Right forelimb (tissue), 1 donor: ENCODE data around the gene GSTM4.
"Not testable (repeated sequence)": the region's sequence is repeated elsewhere in the genome, so short reads cannot be mapped to it uniquely, and the experiment has no call there.

ENCODE experiments used
- DNase-seq: peaks from one replicate; pipeline ENCODE4 v3.0.0-alpha.2; 2018

The GSTM4 gene

GRCh38 chr1:109669246-109669948 lies 13.5 kb downstream of the GSTM4 start:
- no peak for DNase-seq

DNA sequence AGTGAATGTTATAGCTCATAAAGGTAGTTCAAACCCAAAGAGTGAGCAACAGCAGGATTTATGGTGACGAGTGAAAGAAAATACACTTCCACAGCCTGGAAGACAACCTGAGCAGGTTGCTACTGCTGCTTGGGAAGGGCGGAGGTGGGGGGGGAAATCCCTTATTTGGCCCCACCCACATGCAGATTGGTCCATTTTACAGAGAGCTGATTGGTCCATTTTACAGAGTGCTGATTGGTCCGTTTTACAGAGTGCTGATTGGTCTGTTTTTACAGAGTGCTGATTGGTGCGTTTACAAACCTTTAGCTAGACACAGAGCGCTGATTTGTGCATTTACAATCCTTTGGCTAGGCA lies 14.0 kb downstream of the GSTM4 start:
- not testable (repeated sequence) for DNase-seq

- DNase-seq, result no peak
These were observed 15.2 kb downstream of the GSTM4 start for GRCh38 chr1:109671067-109671466.

GRCh38 chr1:109673861-109674260 lies 18.0 kb downstream of the GSTM4 start:
- DNase-seq, result not testable (repeated sequence)

DNA sequence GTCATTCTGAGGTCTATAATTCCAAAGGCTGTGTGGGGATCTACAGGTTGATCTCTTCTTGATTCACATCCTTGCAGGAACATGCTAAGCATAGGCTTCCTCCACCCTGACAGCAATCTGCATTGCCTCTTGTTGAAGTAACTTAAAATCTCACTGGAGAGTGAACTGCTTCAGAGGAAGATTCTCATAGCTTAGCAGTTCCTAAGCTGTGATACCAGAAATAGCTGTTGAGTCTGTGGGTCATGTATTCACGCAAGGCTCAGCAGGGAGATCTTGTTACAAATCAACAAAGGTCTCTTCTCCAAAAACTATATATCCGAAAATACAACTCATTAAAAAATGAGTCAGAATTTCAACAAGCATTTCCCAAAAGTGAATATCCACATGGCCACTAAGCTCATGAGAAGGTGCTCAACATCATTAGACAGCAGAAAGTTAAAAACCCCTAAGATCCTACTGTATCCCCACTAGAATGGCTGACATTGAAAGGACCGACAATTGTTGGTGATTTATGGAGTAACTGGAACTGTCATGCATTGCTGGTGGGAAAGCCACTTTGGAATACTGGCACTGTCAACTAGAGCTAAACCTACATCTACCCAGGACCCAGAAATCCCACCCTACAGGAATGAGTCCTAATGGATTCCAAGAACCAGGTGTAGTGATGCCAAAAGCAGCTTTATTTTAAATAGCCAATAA lies 20.9 kb downstream of the GSTM4 start:
- DNase-seq, result not testable (repeated sequence)

DNA sequence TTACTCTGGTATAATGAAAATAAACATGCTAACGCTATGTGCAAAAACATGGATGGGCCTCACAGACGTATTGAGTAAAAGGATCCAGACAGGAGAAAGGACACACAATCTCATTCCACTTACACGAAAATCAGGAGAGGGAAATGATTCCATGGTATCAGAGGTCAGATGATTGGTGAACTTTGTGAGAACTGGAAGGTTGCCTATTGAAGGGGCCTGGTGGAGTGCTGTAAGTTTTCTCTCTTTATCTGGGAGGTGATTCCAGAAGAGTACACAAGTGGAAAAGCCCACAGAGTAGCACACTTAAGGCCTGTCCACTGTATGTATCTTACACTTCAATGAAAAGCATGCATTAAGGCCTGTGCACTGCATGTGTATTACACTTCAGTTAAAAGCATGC lies 21.6 kb downstream of the GSTM4 start:
- no peak for DNase-seq

GRCh38 chr1:109678637-109679036 lies 22.7 kb downstream of the GSTM4 start:
- not testable (repeated sequence) for DNase-seq

GRCh38 chr1:109684777-109685176 lies 28.9 kb downstream of the GSTM4 start:
- DNase-seq, result not testable (repeated sequence)

DNA sequence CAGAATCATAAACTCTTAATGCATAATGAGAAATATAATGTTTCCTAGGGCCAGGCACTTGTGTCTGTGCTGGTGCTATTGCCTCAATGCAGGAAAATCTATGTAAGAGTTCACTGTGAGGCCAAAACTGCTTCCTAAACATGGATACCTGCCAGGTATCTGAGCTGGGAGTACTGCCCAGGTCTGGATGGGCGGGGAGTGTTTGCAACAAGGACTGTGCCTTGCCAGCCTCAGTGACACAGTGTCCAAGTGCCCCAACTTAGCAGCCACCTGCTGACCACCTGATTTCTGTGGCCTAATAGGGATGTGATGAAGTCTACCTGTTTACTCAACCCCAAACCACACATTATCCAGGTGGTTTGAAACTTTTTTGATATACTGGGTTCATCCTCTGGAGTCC lies 29.5 kb downstream of the GSTM4 start:
- DNase-seq, result not testable (repeated sequence)

DNA sequence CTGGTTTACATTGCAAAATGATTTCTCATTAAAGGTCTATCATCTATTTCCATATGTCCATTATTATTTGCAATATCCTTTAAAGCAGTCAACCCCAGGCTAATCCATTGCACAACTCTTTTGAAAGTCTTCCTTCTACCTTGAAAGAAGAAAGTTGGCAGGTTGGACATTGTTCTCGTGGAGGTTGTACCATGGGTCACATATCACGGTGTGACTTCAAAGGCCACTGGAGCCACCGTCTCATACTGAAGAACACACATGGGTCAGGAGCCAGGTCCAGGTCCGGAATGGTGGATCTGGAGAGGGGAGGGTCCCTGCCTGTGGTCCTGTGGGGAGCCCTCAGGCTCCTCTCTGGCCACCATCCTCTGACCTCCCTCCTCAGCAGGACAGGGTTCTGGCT lies 30.0 kb downstream of the GSTM4 start:
- DNase-seq, result not testable (repeated sequence)

- not testable (repeated sequence) for DNase-seq
These were observed 31.2 kb downstream of the GSTM4 start for GRCh38 chr1:109687109-109687508.

DNA sequence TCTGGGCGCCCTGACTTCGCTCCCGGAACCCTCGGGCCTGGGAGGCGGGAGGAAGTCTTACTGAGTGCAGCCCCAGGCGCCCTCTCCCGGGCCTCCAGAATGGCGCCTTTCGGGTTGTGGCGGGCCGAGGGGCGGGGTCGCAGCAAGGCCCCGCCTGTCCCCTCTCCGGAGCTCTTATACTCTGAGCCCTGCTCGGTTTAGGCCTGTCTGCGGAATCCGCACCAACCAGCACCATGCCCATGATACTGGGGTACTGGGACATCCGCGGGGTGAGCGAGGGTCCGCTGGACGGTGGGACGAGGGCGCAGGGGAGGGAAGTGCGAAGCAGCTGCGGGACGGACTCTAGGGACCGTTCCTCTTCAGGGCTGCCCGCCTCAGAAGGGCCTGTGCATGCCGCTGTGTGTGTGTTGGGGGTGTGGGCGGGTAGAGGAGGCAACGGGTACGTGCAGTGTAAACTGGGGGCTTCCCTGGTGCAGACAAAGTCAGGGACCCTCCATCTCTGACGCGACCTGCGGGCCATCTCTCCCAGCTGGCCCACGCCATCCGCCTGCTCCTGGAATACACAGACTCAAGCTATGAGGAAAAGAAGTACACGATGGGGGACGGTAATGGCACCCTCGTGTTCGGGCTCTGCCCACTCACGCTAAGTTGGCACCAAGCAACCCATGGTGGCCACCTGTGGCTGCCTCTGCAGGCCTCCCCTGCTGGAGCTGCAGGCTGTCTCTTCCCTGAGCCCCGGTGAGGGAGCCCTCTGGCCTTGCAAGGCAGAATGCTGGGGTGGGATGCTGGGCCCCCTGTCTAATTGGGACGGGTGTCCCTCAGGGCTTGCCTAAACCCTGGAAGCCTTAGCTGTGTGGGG lies 32.0 kb downstream of the GSTM4 start, which contains the start of gene GSTM1:
GSTM1 (plus strand) TSS at position 177 of the 859 bp plus-strand sequence; CDS start at position 234, 57 bp downstream.
- DNase-seq, result no peak

DNA sequence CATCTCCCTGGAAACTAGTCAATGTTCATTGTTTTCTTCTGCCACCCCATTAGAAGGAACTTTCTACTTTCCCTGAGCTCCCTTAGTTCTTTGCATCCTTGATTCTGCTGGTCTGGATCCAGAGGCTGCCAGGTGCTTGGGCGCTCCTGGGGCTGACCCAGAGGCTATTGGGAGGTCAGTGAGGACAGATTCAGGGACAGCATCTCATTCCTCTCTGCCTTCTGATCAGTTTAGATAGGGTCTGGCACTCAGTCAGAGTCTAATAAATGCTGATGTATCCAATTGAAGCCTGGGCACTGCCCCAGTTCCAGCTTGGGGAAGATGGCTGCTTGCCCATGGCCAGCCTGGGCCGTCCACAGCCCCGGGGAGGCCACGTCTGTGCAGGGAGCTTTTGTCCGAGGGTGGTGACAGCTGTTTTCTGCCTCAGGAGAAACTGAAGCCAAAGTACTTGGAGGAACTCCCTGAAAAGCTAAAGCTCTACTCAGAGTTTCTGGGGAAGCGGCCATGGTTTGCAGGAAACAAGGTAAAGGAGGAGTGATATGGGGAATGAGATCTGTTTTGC lies 34.0 kb downstream of the GSTM4 start:
- no peak for DNase-seq

DNA sequence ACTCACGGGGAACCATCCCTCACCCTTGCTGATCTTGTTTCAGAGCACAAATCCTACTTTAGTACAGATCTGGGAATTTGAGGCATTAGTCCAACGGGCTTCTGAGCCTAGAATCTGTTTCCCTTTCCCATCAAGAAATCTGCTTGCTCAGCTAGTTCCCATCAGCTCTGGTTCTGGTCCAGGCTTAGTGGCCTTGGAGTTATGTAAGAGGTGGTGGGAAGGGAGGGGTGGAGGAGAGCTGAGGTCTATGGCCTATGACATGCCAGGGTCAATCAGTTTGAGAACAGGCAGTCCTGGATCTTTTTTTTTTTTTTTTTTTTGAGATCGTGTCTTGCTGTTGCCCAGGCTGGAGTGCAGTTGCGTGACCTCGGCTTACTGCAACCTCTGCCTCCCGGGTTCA lies 35.9 kb downstream of the GSTM4 start:
- no peak for DNase-seq

DNA sequence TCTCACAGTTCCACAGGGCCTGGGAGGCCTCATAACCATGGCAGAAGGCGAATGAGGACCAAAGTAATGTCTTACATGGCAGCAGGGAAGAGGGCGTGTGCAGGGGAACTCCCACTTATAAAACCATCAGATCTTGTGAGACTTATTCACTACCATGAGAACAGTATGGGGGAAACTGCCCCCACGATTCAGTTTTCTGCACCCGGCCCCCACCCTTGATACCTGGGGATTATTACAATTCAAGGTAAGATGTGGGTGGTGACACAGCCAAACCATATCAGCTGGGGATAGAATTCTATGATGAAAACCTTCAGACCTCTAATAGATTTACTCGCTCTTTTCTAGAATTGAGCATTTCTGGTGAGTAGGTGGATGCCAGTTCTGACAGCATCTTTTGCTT lies 38.5 kb downstream of the GSTM4 start:
- not testable (repeated sequence) for DNase-seq

GRCh38 chr1:109695138-109695537 lies 39.2 kb downstream of the GSTM4 start:
- DNase-seq, result not testable (repeated sequence)

GRCh38 chr1:109697066-109697465 lies 41.2 kb downstream of the GSTM4 start:
- DNase-seq, result no peak

DNA sequence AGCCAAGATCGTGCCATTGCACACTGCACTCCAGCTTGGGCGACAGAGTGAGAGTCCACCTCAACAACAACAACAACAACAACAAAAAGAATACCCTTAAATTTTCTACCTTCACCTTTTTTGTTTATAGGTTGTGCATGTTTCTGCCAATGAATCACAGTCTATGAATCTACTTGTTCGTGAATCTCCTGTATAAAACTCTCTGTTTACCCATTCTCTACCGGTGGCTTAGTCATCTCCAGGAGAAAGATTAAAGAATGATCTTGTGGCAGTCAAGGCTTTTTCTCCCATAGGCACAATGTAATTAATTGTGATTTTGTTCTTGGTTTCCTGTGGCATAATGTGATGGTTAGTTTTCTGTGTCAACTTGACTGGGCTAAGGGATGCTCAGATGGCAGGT lies 42.0 kb downstream of the GSTM4 start:
- DNase-seq, result not testable (repeated sequence)

DNA sequence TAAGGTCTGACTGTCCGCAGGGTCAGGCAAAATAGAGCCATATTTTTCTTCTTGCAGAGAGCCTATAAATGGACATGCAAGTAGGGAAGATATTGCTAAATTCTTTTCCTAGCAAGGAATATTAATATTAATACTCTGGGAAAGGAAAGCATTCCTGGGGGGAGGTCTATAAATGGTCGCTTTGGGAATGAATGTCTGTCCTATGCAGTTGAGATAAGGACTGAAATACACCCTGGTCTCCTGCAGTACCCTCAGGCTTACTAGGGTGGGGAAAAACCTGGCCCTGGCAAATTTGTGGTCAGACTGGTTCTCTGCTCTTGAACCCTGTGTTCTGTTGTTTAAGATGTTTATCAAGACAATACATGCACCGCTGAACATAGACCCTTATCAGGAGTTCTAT lies 47.0 kb downstream of the GSTM4 start:
- not testable (repeated sequence) for DNase-seq

DNA sequence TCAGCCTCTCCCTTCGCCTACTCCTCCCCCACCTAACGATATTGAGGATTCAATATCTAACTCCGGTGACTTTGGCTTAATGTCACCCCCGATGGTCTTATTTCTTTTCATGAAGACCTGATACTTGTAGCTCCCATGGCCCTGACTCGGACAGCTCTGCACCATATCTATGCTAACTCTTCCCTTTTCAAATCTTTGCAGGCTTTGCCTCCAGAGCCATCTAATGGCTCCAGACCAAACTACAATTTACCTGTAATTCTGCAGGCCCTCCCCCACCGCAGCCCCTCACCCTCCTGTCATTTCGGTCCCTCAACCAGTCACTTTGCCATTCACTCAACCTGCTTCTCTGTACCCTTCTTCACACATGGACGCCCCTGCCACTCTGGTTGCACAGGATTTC lies 48.3 kb downstream of the GSTM4 start:
- no peak for DNase-seq

- DNase-seq, result no peak
These were observed 49.5 kb downstream of the GSTM4 start for GRCh38 chr1:109705411-109705810.

DNA sequence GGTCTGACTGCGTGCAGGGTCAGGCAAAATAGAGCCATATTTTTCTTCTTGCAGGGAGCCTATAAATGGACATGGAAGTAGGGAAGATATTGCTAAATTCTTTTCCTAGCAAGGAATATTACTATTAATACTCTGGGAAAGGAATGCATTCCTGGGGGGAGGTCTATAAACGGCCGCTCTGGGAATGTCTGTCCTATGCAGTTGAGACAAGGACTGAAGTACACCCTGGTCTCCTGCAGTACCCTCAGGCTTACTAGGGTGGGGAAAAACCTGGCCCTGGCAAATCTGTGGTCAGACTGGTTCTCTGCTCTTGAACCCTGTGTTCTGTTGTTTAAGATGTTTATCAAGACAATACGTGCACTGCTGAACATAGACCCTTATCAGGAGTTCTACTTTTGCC lies 53.0 kb downstream of the GSTM4 start:
- not testable (repeated sequence) for DNase-seq

- not testable (repeated sequence) for DNase-seq
These were observed 53.9 kb downstream of the GSTM4 start for GRCh38 chr1:109709822-109710221.
